M059J (cell line): ENCODE results near the gene DNAH3. TPM values are rescaled to one million over a fixed set of nuclear protein-coding genes. Genes with fewer than 3 reads are reported as not detected.
A peak's percentile ranks its signal among the peaks of the same experiment; 100 is the strongest.
"Not testable (repeated sequence)": the region's sequence is repeated elsewhere in the genome, so short reads cannot be mapped to it uniquely, and the experiment has no call there.

Source experiments
- DNase-seq: peaks from one replicate; pipeline ENCODE4 v3.0.0-alpha.2; 2012; ENCODE audit warnings: low read depth
- total RNA-seq: library from RNA; depleted of rRNA; stranded (reverse); fragments of >200 nt; shearing (Covaris generic); gene quantifications from 2 replicates; pipeline ENCODE4 v1.2.3, GENCODE V29; 2014

DNAH3 gene
- total RNA-seq, 1 experiment from 2014 or later, result not detected

GRCh38 chr16:20944861-20945574, 205.6 kb downstream of the DNAH3 start:
- DNase-seq, result peak; percentile 82

GRCh38 chr16:20942256-20942655, 208.4 kb downstream of the DNAH3 start:
- DNase-seq, result no peak

GRCh38 chr16:20941636-20941926, 209.1 kb downstream of the DNAH3 start:
- DNase-seq, result no peak

GRCh38 chr16:20940871-20941635, 209.6 kb downstream of the DNAH3 start:
- DNase-seq, result no peak

GRCh38 chr16:20939611-20940010, 211.0 kb downstream of the DNAH3 start:
- no peak for DNase-seq

- DNase-seq, result peak; percentile 63
These were observed 212.2 kb downstream of the DNAH3 start for GRCh38 chr16:20938426-20938825.

GRCh38 chr16:20937736-20938135, 212.9 kb downstream of the DNAH3 start:
- DNase-seq, result no peak

GRCh38 chr16:20933589-20933988, 217.1 kb downstream of the DNAH3 start:
- DNase-seq, result no peak

GRCh38 chr16:20931066-20931600, 219.5 kb downstream of the DNAH3 start:
- no peak for DNase-seq

- DNase-seq, result no peak
These were observed 220.3 kb downstream of the DNAH3 start for GRCh38 chr16:20930365-20930690.

- not testable (repeated sequence) for DNase-seq
These were observed 220.8 kb downstream of the DNAH3 start for GRCh38 chr16:20929676-20930364.

- DNase-seq, result no peak
These were observed 221.8 kb downstream of the DNAH3 start for GRCh38 chr16:20928774-20929411.

- no peak for DNase-seq
These were observed 224.9 kb downstream of the DNAH3 start for GRCh38 chr16:20925751-20926150.

GRCh38 chr16:20923876-20924275, 226.8 kb downstream of the DNAH3 start:
- no peak for DNase-seq

- no peak for DNase-seq
These were observed 229.8 kb downstream of the DNAH3 start for GRCh38 chr16:20920799-20921198.

GRCh38 chr16:20920091-20920490, 230.6 kb downstream of the DNAH3 start:
- no peak for DNase-seq

GRCh38 chr16:20918486-20919239, 232.0 kb downstream of the DNAH3 start:
- DNase-seq, result no peak

- DNase-seq, result no peak
These were observed 233.7 kb downstream of the DNAH3 start for GRCh38 chr16:20916942-20917341.

GRCh38 chr16:20916289-20916688, 234.4 kb downstream of the DNAH3 start:
- DNase-seq, result no peak

GRCh38 chr16:20911361-20911760, 239.3 kb downstream of the DNAH3 start:
- peak; percentile 75 for DNase-seq

GRCh38 chr16:20910781-20911321, 239.8 kb downstream of the DNAH3 start:
- DNase-seq, result peak; percentile 94
